Measurements from ENCODE around the gene PALS2.

DNA sequence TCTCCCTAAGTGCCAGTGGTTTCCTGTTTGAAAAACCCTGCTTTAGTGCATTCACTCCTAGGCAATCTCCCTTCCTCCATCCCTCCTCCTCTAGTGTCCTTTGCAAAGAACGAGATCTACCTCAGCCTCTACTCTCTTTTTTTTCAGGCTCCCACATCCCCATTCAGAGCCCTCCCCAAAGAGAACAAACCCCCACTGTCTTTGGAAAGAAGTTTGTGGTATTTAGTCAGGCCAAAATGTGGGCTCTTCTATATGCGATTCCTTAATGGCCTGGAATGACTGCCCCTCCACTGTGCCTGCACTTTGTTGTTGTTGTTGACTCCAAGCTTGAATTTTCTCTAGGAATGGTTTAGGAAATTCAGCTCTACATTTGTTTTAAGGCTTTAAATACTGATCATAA, 36.3 kb downstream of the PALS2 start:
- TF ChIP-seq, protein P1, sequence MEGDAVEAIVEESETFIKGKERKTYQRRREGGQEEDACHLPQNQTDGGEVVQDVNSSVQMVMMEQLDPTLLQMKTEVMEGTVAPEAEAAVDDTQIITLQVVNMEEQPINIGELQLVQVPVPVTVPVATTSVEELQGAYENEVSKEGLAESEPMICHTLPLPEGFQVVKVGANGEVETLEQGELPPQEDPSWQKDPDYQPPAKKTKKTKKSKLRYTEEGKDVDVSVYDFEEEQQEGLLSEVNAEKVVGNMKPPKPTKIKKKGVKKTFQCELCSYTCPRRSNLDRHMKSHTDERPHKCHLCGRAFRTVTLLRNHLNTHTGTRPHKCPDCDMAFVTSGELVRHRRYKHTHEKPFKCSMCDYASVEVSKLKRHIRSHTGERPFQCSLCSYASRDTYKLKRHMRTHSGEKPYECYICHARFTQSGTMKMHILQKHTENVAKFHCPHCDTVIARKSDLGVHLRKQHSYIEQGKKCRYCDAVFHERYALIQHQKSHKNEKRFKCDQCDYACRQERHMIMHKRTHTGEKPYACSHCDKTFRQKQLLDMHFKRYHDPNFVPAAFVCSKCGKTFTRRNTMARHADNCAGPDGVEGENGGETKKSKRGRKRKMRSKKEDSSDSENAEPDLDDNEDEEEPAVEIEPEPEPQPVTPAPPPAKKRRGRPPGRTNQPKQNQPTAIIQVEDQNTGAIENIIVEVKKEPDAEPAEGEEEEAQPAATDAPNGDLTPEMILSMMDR (conservative IDR thresholded peaks at IDR 0.05 in 1 of 2, IDR thresholded peaks at IDR 0.05 in 1 of 2; ENCODE audit: extremely low read depth in 1 of 2, insufficient read depth in 1 of 2, low read depth in 1 of 2, low read length in 2 of 2) = no peak
- no peak for TF ChIP-seq EZH2 (IDR thresholded peaks at IDR 0.05; ENCODE audit: borderline replicate concordance, low read length)

All from mammary epithelial cell (primary cell).